ENCODE data around the gene MAPKAP1. TPM values are rescaled to one million over a fixed set of nuclear protein-coding genes. Genes with fewer than 3 reads are reported as not detected.

MAPKAP1 gene
- total and polyA plus RNA-seq, 8 donors: 32.7 to 212 (median 78.2) TPM

DNA sequence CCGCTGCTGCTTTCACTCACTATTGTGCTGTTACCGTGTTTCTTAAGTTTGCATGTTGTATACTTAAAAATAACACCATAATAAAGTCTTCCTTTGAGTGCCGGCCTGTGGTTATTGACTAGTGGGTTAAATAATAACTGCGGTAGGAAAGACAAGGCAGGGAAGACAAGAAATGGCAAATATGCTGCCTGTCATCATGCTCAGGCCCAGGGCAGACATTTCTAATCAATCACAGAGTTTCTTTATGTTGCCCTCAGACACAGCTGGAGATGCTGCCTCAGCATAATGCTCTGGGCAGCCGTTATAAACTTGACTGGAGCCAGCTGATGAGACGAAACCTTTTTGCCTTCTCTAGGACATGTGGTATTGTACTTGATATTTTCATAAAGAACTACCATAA, 230.4 kb downstream of the MAPKAP1 start:
- H3K27ac ChIP-seq: no peak overlapping the region
- H3K27me3 ChIP-seq: no peaks in the 10 kb centered on the region
- peaks cover 5 to 51% (median 29%) of the 10 kb centered on the region in 4 donors for H3K4me1 ChIP-seq
- intact Hi-C loops (cut with DNase I; ENCODE audit: low total_unique reads): no loop called here
- H3K4me3 ChIP-seq: no peak overlapping the region
- TF ChIP-seq POLR2AphosphoS5 (IDR thresholded peaks at IDR 0.05) (no peak), POLR2A (IDR thresholded peaks at IDR 0.05) (no peak)
- 80 to 93% (median 88%) methylated on average over 6 of the region's 6 CpGs for WGBS, 5 donors
- DNase-seq: no peak
- peaks cover 4 to 34% (median 34%) of the 10 kb centered on the region in 4 donors for H3K36me3 ChIP-seq
- H3K9me3 ChIP-seq: no peaks in the 10 kb centered on the region

DNA sequence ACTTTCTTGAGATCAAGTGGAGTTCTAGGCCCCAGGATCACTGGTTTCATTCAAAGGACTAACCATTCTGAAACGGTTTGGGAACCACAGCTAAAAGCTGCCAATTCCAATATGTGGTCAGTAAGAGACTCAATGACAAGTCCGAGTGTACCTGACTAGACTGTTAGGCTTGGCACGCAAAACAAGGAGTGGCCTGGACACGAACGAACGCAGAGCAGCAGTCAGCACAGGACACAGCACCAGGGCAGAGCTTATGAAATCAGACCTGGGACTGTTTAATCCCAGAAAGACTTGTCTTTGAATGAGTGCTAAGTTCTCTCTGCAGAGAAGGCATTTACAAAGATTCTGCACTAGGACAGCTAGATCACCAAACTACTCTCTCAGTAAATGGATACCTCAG, 231.6 kb downstream of the MAPKAP1 start:
- TF ChIP-seq, protein P1, sequence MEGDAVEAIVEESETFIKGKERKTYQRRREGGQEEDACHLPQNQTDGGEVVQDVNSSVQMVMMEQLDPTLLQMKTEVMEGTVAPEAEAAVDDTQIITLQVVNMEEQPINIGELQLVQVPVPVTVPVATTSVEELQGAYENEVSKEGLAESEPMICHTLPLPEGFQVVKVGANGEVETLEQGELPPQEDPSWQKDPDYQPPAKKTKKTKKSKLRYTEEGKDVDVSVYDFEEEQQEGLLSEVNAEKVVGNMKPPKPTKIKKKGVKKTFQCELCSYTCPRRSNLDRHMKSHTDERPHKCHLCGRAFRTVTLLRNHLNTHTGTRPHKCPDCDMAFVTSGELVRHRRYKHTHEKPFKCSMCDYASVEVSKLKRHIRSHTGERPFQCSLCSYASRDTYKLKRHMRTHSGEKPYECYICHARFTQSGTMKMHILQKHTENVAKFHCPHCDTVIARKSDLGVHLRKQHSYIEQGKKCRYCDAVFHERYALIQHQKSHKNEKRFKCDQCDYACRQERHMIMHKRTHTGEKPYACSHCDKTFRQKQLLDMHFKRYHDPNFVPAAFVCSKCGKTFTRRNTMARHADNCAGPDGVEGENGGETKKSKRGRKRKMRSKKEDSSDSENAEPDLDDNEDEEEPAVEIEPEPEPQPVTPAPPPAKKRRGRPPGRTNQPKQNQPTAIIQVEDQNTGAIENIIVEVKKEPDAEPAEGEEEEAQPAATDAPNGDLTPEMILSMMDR (IDR thresholded peaks at IDR 0.05): no peak
- TF ChIP-seq EP300 (IDR thresholded peaks at IDR 0.05) (no peak), POLR2A (IDR thresholded peaks at IDR 0.05) (no peak), POLR2AphosphoS5 (IDR thresholded peaks at IDR 0.05) (no peak)
- Histone ChIP-seq H3K36me3 (peaks cover 4 to 37% (median 28%) of the 10 kb centered on the region in 4 donors), H3K4me1 (peaks cover 5 to 54% (median 35%) of the 10 kb centered on the region in 4 donors), H3K9me3 (no peaks in the 10 kb centered on the region), H3K27me3 (no peaks in the 10 kb centered on the region), H3K4me3 (no peak overlapping the region), H3K27ac (peak overlapping the region in 2 of 5 donors; percentile 66 to 75)
- intact Hi-C loops (cut with DNase I; ENCODE audit: low total_unique reads): no loop called here
- peak in 1 of 2 donors; percentile 67 for DNase-seq
- WGBS, 5 donors: 34 to 70% (median 58%) methylated on average over 6 of the region's 6 CpGs

DNA sequence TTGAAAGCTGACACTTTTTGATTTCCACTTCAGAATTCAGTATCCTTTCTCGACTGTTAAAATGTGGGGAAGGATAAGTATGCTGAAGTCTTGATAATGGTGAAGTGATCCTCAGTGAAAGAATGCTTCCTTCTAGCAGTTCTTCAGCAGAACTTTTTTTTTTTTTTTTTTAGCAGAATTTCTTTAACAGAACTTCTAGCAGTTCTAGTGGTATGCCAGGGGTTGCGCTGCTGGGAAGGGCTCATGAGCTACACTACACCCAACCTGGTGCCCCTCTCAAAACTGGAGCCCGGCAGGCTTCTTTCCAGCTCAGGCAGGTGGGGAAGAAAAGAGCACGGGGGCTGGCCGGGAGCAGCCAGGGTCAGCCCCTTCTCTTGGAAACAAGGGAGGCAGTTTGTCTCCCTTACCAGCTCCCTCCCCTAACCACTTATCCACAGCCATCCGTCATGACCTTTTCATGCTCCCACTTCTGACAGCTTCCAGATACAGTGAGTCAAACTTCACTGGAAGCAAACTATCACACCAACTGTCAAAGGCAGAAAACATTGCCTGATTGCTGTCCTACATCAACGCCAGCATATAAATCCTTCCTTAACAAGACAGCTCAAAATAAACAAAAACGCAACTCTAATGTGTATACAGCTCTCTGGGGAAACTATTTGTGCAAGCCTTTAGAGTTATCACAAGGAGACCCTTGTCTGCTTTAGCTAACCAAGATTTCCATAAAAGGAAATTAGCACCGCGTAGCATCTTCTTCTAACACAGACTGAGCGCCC, 233.9 kb downstream of the MAPKAP1 start:
- intact Hi-C loops (cut with DNase I; ENCODE audit: low total_unique reads): no loop called here
- peak in 1 of 3 donors; percentile 82 for TF ChIP-seq POLR2AphosphoS5 (IDR thresholded peaks at IDR 0.05)
- TF ChIP-seq POLR2A (IDR thresholded peaks at IDR 0.05): no peak
- no peak for TF ChIP-seq EP300 (IDR thresholded peaks at IDR 0.05)
- TF ChIP-seq, protein P1 (IDR thresholded peaks at IDR 0.05): no peak
- Histone ChIP-seq H3K36me3 (peaks cover 0 to 24% (median 12%) of the 10 kb centered on the region in 4 donors), H3K4me1 (peaks cover 9 to 71% (median 40%) of the 10 kb centered on the region in 4 donors), H3K4me3 (no peak overlapping the region), H3K9me3 (no peaks in the 10 kb centered on the region), H3K27me3 (no peaks in the 10 kb centered on the region), H3K27ac (peak overlapping the region in 4 of 5 donors; percentile 35 to 78 (median 70))
- WGBS, 5 donors: 54 to 66% (median 62%) methylated on average over 11 of the region's 11 CpGs
- peak in 1 of 2 donors; percentile 79 for DNase-seq

DNA sequence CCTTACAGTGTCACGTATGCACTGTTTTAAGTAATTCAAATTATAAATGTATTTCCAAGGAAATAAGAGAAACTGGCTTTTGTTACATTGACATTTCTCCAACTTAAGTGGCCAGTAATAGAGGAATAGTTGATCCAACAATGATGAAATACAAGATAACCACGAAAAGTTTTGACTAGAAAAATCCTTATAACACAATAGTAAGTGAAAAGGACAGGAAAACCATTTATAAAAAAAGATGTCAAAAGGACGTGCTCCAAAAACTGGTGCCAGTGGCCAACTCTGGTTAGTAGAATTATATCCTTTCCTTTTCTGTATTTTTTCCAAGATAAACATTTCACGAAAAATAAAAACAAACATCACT, 234.5 kb downstream of the MAPKAP1 start:
- intact Hi-C loops (cut with DNase I; ENCODE audit: low total_unique reads): no loop called here
- H3K4me1 ChIP-seq: peaks cover 13 to 77% (median 44%) of the 10 kb centered on the region in 4 donors
- DNase-seq: no peak
- H3K27ac ChIP-seq: peak overlapping the region in 4 of 5 donors; percentile 35 to 78 (median 70)
- H3K36me3 ChIP-seq: peaks cover 0 to 19% (median 9%) of the 10 kb centered on the region in 4 donors
- WGBS, 5 donors: 41 to 59% (median 53%) methylated on average over 4 of the region's 4 CpGs
- H3K4me3 ChIP-seq: no peak overlapping the region
- H3K27me3 ChIP-seq: no peaks in the 10 kb centered on the region
- TF ChIP-seq POLR2A (IDR thresholded peaks at IDR 0.05): no peak
- TF ChIP-seq, protein P1 (IDR thresholded peaks at IDR 0.05): no peak
- no peak for TF ChIP-seq EP300 (IDR thresholded peaks at IDR 0.05)
- TF ChIP-seq POLR2AphosphoS5 (IDR thresholded peaks at IDR 0.05): no peak
- no peaks in the 10 kb centered on the region for H3K9me3 ChIP-seq

Measured in stomach (tissue), 9 donors.